ENCODE data around the gene KLHL22. TPM values are rescaled to one million over a fixed set of nuclear protein-coding genes. Genes with fewer than 3 reads are reported as not detected.

KLHL22 gene
- total and polyA plus RNA-seq, 2 of the 13 experiments (the other 11 are each of a cell fraction or from before 2014, with no cell fraction given): 10.9 to 14.8 TPM

- no TSS peak for BruUV-seq (replicated peaks)
- no peak overlapping the region for H2AFZ ChIP-seq (ENCODE audit: low read length)
- H3K4me2 ChIP-seq (ENCODE audit: low read depth, low read length): no peak overlapping the region
- H3K4me1 ChIP-seq (ENCODE audit: insufficient read depth, low read length): no peaks in the 10 kb centered on the region
- no peak overlapping the region for H3K9ac ChIP-seq (ENCODE audit: insufficient read depth, low read depth, low read length)
- no peaks in the 10 kb centered on the region for H3K27me3 ChIP-seq (ENCODE audit: control insufficient read depth in 1 of 2, insufficient read depth in 2 of 2, low read length in 2 of 2)
- in situ Hi-C loops (cut with HindIII; ENCODE audit: extremely low pct_ligation_motif_present, low pct_unique_long_range_greater_than_20kb): no loop called here
- ATAC-seq (no peak), FAIRE-seq (no peak), DNase-seq (ENCODE audit: low spot score) (no peak)
- WGBS (ENCODE audit: low lambda C conversion rate): 89% methylated on average over 2 of the region's 2 CpGs
- H3K36me3 ChIP-seq (replicated peaks in 1 of 2; ENCODE audit: control insufficient read depth in 1 of 2, insufficient read depth in 2 of 2, low read length in 2 of 2): peaks cover 0 to 3% of the 10 kb centered on the region in 2 experiments; a peak in 1 of 5 replicates
- intact Hi-C loops (cut with micrococcal nuclease; ENCODE audit: unreplicated experiment): no loop called here
- no peak overlapping the region for H3K4me3 ChIP-seq (replicated peaks in 1 of 3; ENCODE audit: insufficient read depth in 1 of 3, low read depth in 2 of 3, low read length in 3 of 3)
- TF ChIP-seq ZNF660 (CRISPR knock-in tag; IDR thresholded peaks at IDR 0.05; ENCODE audit: borderline replicate concordance, low read depth) (no peak), ZSCAN21 (CRISPR knock-in tag; IDR thresholded peaks at IDR 0.05; ENCODE audit: borderline replicate concordance) (no peak), TFE3 (CRISPR knock-in tag; IDR thresholded peaks at IDR 0.05) (no peak), U2AF1 (optimal IDR thresholded peaks at IDR 0.05; ENCODE audit: low read depth, low read length) (no peak), EEA1 (CRISPR knock-in tag; IDR thresholded peaks at IDR 0.05; ENCODE audit: borderline replicate concordance) (no peak), TIGD3 (CRISPR knock-in tag; IDR thresholded peaks at IDR 0.05; ENCODE audit: borderline replicate concordance) (no peak), ZBTB34 (CRISPR knock-in tag; IDR thresholded peaks at IDR 0.05) (no peak), HMG20B (CRISPR knock-in tag; conservative IDR thresholded peaks at IDR 0.05) (no peak), ZNF530 (CRISPR knock-in tag; IDR thresholded peaks at IDR 0.05; ENCODE audit: low read depth) (no peak), DZIP1 (CRISPR knock-in tag; IDR thresholded peaks at IDR 0.05) (no peak), ZKSCAN8 (CRISPR knock-in tag; IDR thresholded peaks at IDR 0.05; ENCODE audit: borderline replicate concordance) (no peak), ZNF775 (CRISPR knock-in tag; IDR thresholded peaks at IDR 0.05; ENCODE audit: borderline replicate concordance) (no peak), NFRKB (IDR thresholded peaks at IDR 0.05) (no peak), FOXJ3 (CRISPR knock-in tag; IDR thresholded peaks at IDR 0.05; ENCODE audit: borderline replicate concordance) (no peak), TERF1 (CRISPR knock-in tag; IDR thresholded peaks at IDR 0.05) (no peak), RXRA (CRISPR knock-in tag; IDR thresholded peaks at IDR 0.05) (no peak)
- no peaks in the 10 kb centered on the region for H4K20me1 ChIP-seq (ENCODE audit: insufficient read depth, low read length)
- no peaks in the 10 kb centered on the region for H3K9me3 ChIP-seq (ENCODE audit: low read length)
- H3K79me2 ChIP-seq (ENCODE audit: insufficient read depth, low read length): no peaks in the 10 kb centered on the region
- ChIA-PET CTCF (ENCODE audit: low intra/inter-chr PET ratio, low total read pairs) (no interaction called here), POLR2A (no interaction called here)
- H3K27ac ChIP-seq (ENCODE audit: extremely low read length, insufficient read depth, low read length): no peak overlapping the region
These were observed 43.7 kb downstream of the KLHL22 start for GRCh38 chr22:20451920-20452319.

All from HepG2 (cell line).